Adipocyte (in vitro differentiated cells): Measurements from ENCODE around the gene CLDN7.
A peak's percentile ranks its signal among the peaks of the same experiment; 100 is the strongest.

Experiments
- DNase-seq: peaks from one replicate; pipeline ENCODE4 v3.0.0-alpha.2; 2015; ENCODE audit warnings: low read depth
- H3K27me3 ChIP-seq: replicated peaks from 2 replicates; pipeline ENCODE4 v1.7.0; 2013; ENCODE audit warnings: mild to moderate bottlenecking, low read length, moderate library complexity; ENCODE audit not compliant: control insufficient read depth, insufficient read depth
- H3K36me3 ChIP-seq: 2 replicates; pipeline ENCODE4 v1.7.0; 2013; ENCODE audit warnings: low read length, mild to moderate bottlenecking, moderate library complexity; ENCODE audit not compliant: control insufficient read depth, insufficient read depth, severe bottlenecking
- H3K4me1 ChIP-seq: 2 replicates; pipeline ENCODE4 v1.7.0; 2013; ENCODE audit warnings: mild to moderate bottlenecking, low read length, moderate library complexity; ENCODE audit not compliant: control insufficient read depth, insufficient read depth
- H3K4me3 ChIP-seq: 2 replicates; pipeline ENCODE4 v1.7.0; 2013; ENCODE audit warnings: mild to moderate bottlenecking, low read length, moderate library complexity
- H3K9ac ChIP-seq: 2 replicates; pipeline ENCODE4 v1.7.0; 2013; ENCODE audit warnings: mild to moderate bottlenecking, low read length, moderate library complexity
- H3K9me3 ChIP-seq: 2 replicates; pipeline ENCODE4 v1.7.0; 2013; ENCODE audit warnings: mild to moderate bottlenecking, low read length, moderate library complexity; ENCODE audit not compliant: control insufficient read depth

The CLDN7 gene

DNA sequence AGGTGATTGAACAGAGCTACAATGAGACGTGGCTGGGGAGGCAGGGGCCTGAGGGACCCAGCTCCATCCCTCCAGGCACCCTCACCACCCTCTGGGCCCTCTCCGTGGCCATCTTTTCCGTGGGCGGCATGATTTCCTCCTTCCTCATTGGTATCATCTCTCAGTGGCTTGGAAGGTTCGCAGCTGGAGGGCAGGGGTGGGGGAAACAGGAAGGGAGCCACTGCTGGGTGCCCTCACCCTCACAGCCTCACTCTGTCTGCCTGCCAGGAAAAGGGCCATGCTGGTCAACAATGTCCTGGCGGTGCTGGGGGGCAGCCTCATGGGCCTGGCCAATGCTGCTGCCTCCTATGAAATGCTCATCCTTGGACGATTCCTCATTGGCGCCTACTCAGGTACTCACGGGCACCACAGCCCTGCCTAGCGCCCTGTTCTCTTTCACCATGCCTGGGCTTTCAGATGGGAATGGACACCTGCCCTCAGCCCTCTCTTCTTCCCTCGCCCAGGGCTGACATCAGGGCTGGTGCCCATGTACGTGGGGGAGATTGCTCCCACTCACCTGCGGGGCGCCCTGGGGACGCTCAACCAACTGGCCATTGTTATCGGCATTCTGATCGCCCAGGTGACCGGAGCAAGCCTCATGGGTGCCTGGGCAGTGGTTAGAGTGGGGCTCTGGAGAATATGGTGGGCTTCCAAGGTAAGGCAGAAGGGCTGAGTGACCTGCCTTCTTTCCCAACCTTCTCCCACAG is 21.4 kb upstream of the CLDN7 start:
- no peak for DNase-seq
- Histone ChIP-seq H3K9me3 (no peaks in the 10 kb centered on the region), H3K36me3 (peaks cover 34% of the 10 kb centered on the region), H3K4me1 (peaks cover 18% of the 10 kb centered on the region), H3K27me3 (peaks cover 31% of the 10 kb centered on the region), H3K4me3 (peak overlapping the region; percentile 79), H3K9ac (no peak overlapping the region)

DNA sequence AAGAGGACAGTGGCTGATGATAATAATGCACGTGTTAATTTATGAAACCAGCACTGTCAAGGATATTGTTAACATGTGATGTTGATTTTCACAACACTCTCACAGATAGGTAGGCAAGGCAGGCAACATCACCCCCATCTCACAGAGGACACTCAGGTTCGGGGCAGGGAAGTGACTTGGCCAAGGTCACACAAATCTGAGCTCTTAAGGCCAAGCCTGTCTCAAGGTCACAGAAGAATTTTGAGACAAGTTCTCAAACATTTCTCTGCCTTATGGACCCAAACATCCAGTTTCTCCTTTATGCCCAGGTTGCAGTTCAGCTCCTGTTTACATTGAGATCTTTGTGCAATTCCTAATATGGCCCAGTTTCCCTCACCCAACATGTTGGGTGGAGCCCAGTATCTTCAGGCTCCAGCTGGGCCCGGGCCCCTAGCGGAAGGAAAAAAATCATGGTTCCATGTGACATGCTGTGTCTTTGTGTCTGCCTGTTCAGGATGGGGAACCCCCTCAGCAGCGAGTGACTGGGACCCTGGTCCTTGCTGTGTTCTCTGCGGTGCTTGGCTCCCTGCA is 20.6 kb upstream of the CLDN7 start:
- DNase-seq, result no peak
- Histone ChIP-seq H3K9ac (peak overlapping the region; percentile 81), H3K9me3 (no peaks in the 10 kb centered on the region), H3K4me1 (peaks cover 18% of the 10 kb centered on the region), H3K36me3 (peaks cover 32% of the 10 kb centered on the region), H3K27me3 (peaks cover 24% of the 10 kb centered on the region), H3K4me3 (peak overlapping the region; percentile 79)

DNA sequence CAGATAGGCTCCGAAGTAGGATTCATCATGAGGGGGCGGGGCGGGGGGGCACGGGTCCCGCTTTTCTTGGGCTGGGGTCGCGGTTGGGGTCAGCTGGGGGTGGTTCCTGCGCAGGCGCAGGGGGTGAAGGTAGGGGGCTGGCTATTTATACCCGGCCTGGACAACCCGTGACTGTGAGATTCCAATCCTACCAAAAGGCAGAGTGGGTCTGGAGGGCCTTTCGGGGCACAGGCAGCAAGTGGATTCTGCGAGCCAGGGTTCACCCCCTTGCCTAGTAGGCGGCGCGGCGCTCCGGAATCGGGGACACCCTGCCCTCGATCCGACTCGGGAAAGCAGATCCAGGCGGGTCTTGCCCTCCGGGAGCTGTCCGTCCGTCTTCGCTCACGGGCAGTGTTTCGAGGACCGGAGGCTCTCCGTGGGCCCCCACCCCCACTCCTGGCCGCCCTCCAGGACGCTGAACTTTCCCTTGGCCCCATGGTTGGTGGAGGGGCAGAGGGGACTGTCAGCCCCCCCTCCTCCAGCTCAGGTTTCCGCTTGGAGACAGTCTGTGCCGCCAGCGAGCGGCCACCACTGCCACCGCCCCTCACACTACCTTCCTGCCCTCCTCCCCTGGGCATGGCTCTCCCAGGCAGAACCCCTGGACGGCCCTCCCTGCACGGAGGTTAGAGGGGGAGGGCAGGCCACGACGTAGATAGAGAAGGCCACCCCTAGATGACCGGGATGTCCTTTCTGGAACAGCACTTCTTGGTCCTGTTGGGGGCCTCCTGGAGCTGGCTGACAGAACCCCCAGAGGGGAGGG is 19.9 kb upstream of the CLDN7 start:
- H3K27me3 ChIP-seq, result peaks cover 22% of the 10 kb centered on the region
- H3K4me1 ChIP-seq, result peaks cover 18% of the 10 kb centered on the region
- DNase-seq, result no peak
- H3K9ac ChIP-seq, result peak overlapping the region; percentile 81
- peak overlapping the region; percentile 79 for H3K4me3 ChIP-seq
- H3K9me3 ChIP-seq, result no peaks in the 10 kb centered on the region
- H3K36me3 ChIP-seq, result peaks cover 26% of the 10 kb centered on the region

- Histone ChIP-seq H3K27me3 (peaks cover 18% of the 10 kb centered on the region), H3K4me3 (peak within 1 kb of the TSS; percentile 79), H3K9ac (peak within 1 kb of the TSS; percentile 81), H3K36me3 (peaks cover 24% of the 10 kb centered on the region), H3K9me3 (no peaks in the 10 kb centered on the region), H3K4me1 (peaks cover 18% of the 10 kb centered on the region)
- peak; percentile 98 for DNase-seq
These were observed 19.0 kb upstream of the CLDN7 start, which contains the start of gene SLC2A4 for GRCh38 chr17:7281074-7281952. TSS of gene SLC2A4 (plus strand) at chr17:7281718. CDS start at chr17:7281935, 217 bp downstream.

GRCh38 chr17:7280519-7281073 is 18.3 kb upstream of the CLDN7 start:
- Histone ChIP-seq H3K4me3 (peak overlapping the region; percentile 79), H3K9ac (peak overlapping the region; percentile 71), H3K36me3 (peaks cover 17% of the 10 kb centered on the region), H3K27me3 (peaks cover 18% of the 10 kb centered on the region), H3K4me1 (peaks cover 18% of the 10 kb centered on the region), H3K9me3 (no peaks in the 10 kb centered on the region)
- DNase-seq, result peak; percentile 92

DNA sequence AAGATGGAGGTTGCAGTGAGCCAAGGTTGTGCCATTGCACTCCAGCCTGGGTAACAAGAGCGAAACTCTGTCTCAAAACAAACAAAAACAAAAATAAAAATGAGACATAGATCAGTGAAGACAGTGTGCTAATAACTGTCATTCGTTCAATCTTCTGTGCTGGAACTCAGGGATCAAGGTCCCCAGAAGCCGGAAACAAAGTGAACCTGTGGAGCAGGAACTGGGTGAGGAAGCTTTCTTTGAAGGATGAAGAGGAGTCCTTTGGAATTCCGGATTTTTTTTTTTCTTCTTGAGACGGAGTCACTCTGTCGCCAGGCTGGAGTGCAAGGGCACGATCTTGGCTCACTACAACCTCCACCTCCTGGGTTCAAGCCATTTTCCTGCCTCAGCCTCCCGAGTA is 17.2 kb upstream of the CLDN7 start:
- Histone ChIP-seq H3K4me3 (no peak overlapping the region), H3K9ac (no peak overlapping the region), H3K9me3 (no peaks in the 10 kb centered on the region), H3K4me1 (peaks cover 18% of the 10 kb centered on the region), H3K36me3 (peaks cover 8% of the 10 kb centered on the region), H3K27me3 (peaks cover 13% of the 10 kb centered on the region)
- DNase-seq, result no peak

DNA sequence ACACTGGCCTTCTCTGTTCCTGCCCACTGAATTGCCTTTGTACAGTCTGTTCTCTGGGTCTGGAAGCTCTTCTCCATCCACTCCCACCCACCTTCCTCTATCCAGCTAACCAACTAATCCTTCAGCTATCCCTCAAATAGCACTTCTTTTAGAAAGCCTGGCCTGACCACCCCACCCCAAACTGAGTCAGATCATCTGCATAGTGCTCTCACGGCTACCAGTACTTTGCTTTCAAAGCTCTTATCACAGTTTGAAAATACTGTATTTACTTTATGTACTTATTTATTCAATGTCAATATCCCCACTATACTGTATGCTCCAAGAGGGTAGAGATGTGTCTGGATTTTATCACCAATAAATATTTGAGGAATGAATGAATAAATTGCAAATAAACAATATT is 4.5 kb upstream of the CLDN7 start:
- Histone ChIP-seq H3K27me3 (no peaks in the 10 kb centered on the region), H3K4me3 (no peak overlapping the region), H3K4me1 (peaks cover 34% of the 10 kb centered on the region), H3K9me3 (no peaks in the 10 kb centered on the region), H3K36me3 (no peaks in the 10 kb centered on the region), H3K9ac (no peak overlapping the region)
- DNase-seq, result peak; percentile 37

DNA sequence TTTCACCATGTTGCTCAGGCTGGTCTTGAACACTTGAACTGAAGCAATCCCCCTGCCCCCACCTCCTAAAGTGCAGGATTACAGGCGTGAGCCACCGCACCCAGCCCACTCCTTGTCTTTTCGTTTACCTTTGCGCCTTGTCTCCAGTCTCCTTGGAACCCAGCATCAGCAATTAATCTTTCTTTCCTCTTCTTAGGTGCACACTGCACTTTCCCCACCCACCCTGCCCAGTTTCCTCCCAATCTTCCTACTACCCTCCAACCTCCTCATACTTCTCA is 1.5 kb upstream of the CLDN7 start:
- Histone ChIP-seq H3K36me3 (peaks cover 9% of the 10 kb centered on the region), H3K27me3 (no peaks in the 10 kb centered on the region)
- no peak for DNase-seq

GRCh38 chr17:7262935-7263800 is 890 bp upstream of the CLDN7 start:
- Histone ChIP-seq H3K9me3 (no peaks in the 10 kb centered on the region), H3K9ac (peak overlapping the region; percentile 23), H3K4me1 (peaks cover 47% of the 10 kb centered on the region), H3K36me3 (peaks cover 13% of the 10 kb centered on the region), H3K27me3 (no peaks in the 10 kb centered on the region), H3K4me3 (peak overlapping the region; percentile 35)
- DNase-seq, result no peak

More for the DNA sequence above, 1.5 kb upstream of the CLDN7 start:
- H3K4me3 ChIP-seq, result no peak overlapping the region
- H3K9me3 ChIP-seq, result no peaks in the 10 kb centered on the region
- peaks cover 46% of the 10 kb centered on the region for H3K4me1 ChIP-seq
- H3K9ac ChIP-seq, result no peak overlapping the region
